ENCODE measurements around the gene TPMT. TPM values are rescaled to one million over a fixed set of nuclear protein-coding genes. Genes with fewer than 3 reads are reported as not detected.

Gene TPMT
- polyA plus RNA-seq, 4 donors: 24.5 to 74.8 (median 50.1) TPM

DNA sequence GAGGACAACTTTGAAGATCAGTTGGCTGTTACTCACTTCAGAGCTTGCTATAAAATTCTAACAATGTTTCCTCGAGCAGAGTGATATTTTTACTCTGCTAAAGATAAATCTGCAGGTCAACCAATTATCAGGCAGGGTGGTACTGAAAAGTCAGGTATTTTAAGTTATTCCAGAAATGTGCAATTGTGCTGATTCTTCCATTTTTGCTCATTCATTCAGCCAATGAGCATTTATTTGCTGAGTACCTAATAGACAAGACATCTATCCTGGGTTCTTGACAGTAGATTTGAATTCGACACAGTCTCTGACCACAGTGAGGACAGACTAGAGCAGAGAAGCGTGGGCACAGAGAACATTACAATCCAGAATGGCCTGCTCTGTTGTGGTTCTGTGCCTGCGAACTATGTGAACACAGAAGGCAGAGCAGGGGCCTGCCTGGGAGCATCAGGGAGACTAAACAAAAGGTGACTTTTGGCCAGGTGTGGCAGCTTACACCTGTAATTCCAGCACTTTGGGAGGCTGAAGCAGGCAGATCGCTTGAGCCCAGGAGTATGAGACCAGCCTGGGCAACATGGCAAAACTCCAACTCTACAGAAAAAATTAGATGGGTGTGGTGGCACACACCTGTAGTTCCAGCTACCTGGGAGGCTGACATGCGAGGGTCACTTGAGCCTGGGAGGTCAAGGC, 14.8 kb downstream of the TPMT start:
- peaks cover 10 to 45% (median 21%) of the 10 kb centered on the region in 3 donors for H3K36me3 ChIP-seq (ENCODE audit: control insufficient read depth in 3 of 3, insufficient read depth in 2 of 3, low read depth in 1 of 3, low read length in 3 of 3)
- no peaks in the 10 kb centered on the region for H3K9me3 ChIP-seq (ENCODE audit: control insufficient read depth in 2 of 2, insufficient read depth in 1 of 2, low read depth in 1 of 2, low read length in 1 of 2)
- no peaks in the 10 kb centered on the region for H3K27me3 ChIP-seq (ENCODE audit: control insufficient read depth in 3 of 3, insufficient read depth in 3 of 3, low read length in 3 of 3)
- DNase-seq: peak in 1 of 2 donors; percentile 48
- no peak overlapping the region for H3K4me3 ChIP-seq (ENCODE audit: low read depth in 1 of 3, low read length in 3 of 3)
- FAIRE-seq: no peak
- 35 to 71% (median 59%) methylated on average over 6 of the region's 6 CpGs for WGBS, 3 donors
- peaks cover 0 to 2% (median 0%) of the 10 kb centered on the region in 3 donors for H3K4me1 ChIP-seq (ENCODE audit: control insufficient read depth in 3 of 3, insufficient read depth in 2 of 3, low read depth in 1 of 3, low read length in 2 of 3)
- H3K27ac ChIP-seq (ENCODE audit: low read depth in 1 of 3, low read length in 2 of 3): no peak overlapping the region

DNA sequence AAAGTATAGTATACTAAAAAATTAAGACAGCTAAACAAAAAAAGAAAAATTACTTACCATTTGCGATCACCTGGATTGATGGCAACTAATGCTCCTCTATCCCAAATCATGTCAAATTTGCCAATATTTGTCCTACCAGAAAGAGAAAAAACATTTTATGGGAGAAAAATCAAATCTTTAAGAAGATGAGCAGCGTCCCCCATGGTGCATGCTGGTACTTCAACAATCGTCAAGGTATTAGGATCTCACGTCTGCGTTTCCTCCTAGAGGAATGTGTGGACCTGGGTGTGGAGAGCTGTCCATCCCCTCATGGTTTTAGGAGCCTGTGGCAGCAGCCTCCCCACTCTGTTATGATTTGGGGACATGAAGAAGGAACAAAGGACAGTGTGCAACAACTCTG, 16.0 kb downstream of the TPMT start:
- H3K27me3 ChIP-seq (ENCODE audit: control insufficient read depth in 3 of 3, insufficient read depth in 3 of 3, low read length in 3 of 3): no peaks in the 10 kb centered on the region
- DNase-seq: no peak
- 94 to 95% (median 95%) methylated on average over 5 of the region's 5 CpGs for WGBS, 3 donors
- H3K4me1 ChIP-seq (ENCODE audit: control insufficient read depth in 3 of 3, insufficient read depth in 2 of 3, low read depth in 1 of 3, low read length in 2 of 3): peaks cover 0 to 2% (median 0%) of the 10 kb centered on the region in 3 donors
- H3K4me3 ChIP-seq (ENCODE audit: low read depth in 1 of 3, low read length in 3 of 3): no peak overlapping the region
- peaks cover 10 to 54% (median 29%) of the 10 kb centered on the region in 3 donors for H3K36me3 ChIP-seq (ENCODE audit: control insufficient read depth in 3 of 3, insufficient read depth in 2 of 3, low read depth in 1 of 3, low read length in 3 of 3)
- no peak overlapping the region for H3K27ac ChIP-seq (ENCODE audit: low read depth in 1 of 3, low read length in 2 of 3)
- no peak for FAIRE-seq
- no peaks in the 10 kb centered on the region for H3K9me3 ChIP-seq (ENCODE audit: control insufficient read depth in 2 of 2, insufficient read depth in 1 of 2, low read depth in 1 of 2, low read length in 1 of 2)

DNA sequence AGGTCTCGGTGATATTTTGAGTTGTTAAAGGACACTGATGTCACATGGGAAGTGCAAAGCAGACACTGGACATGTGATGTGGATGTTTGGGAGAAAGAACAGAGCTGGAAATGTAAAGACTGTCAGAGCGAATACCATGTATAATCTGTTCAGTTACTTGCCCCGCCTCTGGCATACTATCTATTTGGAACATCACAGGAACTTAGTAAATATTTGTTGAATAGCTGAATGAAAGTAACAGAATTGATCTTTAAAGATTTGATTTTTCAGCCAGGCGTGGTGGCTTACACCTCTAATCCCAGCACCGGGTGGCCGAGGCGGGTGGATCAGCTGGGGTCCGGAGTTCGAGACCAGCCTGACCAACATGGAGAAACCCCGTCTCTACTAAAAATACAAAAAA, 18.6 kb downstream of the TPMT start:
- 93 to 97% (median 97%) methylated on average over 10 of the region's 10 CpGs for WGBS, 3 donors
- H3K36me3 ChIP-seq (ENCODE audit: control insufficient read depth in 3 of 3, insufficient read depth in 2 of 3, low read depth in 1 of 3, low read length in 3 of 3): peaks cover 5 to 49% (median 22%) of the 10 kb centered on the region in 3 donors
- FAIRE-seq (no peak), DNase-seq (no peak)
- no peaks in the 10 kb centered on the region for H3K9me3 ChIP-seq (ENCODE audit: control insufficient read depth in 2 of 2, insufficient read depth in 1 of 2, low read depth in 1 of 2, low read length in 1 of 2)
- no peak overlapping the region for H3K27ac ChIP-seq (ENCODE audit: low read depth in 1 of 3, low read length in 2 of 3)
- no peaks in the 10 kb centered on the region for H3K27me3 ChIP-seq (ENCODE audit: control insufficient read depth in 3 of 3, insufficient read depth in 3 of 3, low read length in 3 of 3)
- H3K4me3 ChIP-seq (ENCODE audit: low read depth in 1 of 3, low read length in 3 of 3): no peak overlapping the region
- H3K4me1 ChIP-seq (ENCODE audit: control insufficient read depth in 3 of 3, insufficient read depth in 2 of 3, low read depth in 1 of 3, low read length in 2 of 3): peaks cover 0 to 2% (median 0%) of the 10 kb centered on the region in 3 donors

DNA sequence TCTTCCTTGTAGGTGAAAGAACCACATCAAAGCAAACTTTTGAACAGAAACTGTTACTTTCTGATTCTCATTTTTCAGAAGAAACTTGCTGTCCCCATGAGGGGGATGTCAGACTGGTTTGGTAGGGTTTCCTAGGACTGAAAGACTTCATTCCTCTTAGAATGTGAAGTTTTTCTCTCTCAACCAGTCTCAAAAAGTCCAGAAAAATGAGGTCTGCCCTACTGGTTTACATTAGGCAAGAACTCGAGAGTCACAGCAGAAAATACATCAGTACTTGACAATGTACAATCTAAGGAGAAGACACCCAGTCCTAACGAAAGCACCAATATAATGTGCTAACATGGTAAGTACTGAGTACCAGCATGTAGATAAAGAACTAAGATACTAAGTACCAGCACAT, 19.7 kb downstream of the TPMT start:
- peaks cover 5 to 43% (median 20%) of the 10 kb centered on the region in 3 donors for H3K36me3 ChIP-seq (ENCODE audit: control insufficient read depth in 3 of 3, insufficient read depth in 2 of 3, low read depth in 1 of 3, low read length in 3 of 3)
- WGBS, 3 donors: 93 to 95% (median 94%) methylated on average over 2 of the region's 2 CpGs
- FAIRE-seq: no peak
- no peak overlapping the region for H3K27ac ChIP-seq (ENCODE audit: low read depth in 1 of 3, low read length in 2 of 3)
- H3K9me3 ChIP-seq (ENCODE audit: control insufficient read depth in 2 of 2, insufficient read depth in 1 of 2, low read depth in 1 of 2, low read length in 1 of 2): no peaks in the 10 kb centered on the region
- no peaks in the 10 kb centered on the region for H3K27me3 ChIP-seq (ENCODE audit: control insufficient read depth in 3 of 3, insufficient read depth in 3 of 3, low read length in 3 of 3)
- H3K4me3 ChIP-seq (ENCODE audit: low read depth in 1 of 3, low read length in 3 of 3): no peak overlapping the region
- H3K4me1 ChIP-seq (ENCODE audit: control insufficient read depth in 3 of 3, insufficient read depth in 2 of 3, low read depth in 1 of 3, low read length in 2 of 3): no peaks in the 10 kb centered on the region
- no peak for DNase-seq

DNA sequence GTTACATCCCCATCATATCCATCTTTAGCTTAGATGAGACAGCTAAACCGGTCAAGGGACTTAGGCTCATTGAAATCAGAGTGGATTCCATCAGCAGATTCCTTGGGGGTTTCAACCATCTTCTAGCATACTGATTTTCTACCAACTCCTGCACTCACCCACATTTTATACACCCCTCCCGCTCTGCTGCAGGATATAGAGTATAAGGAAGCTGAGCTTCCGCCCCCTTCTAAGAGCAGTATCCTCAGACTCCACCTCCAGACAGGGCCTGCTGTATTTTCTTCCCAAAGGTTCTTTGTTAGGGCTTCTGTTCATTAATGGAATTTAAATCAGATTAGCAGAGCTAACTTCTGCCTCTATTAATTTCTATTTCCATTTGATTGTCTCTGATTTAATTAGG, 22.5 kb downstream of the TPMT start:
- Histone ChIP-seq H3K36me3 (ENCODE audit: control insufficient read depth in 3 of 3, insufficient read depth in 2 of 3, low read depth in 1 of 3, low read length in 3 of 3) (peaks cover 7 to 35% (median 20%) of the 10 kb centered on the region in 3 donors), H3K9me3 (ENCODE audit: control insufficient read depth in 2 of 2, insufficient read depth in 1 of 2, low read depth in 1 of 2, low read length in 1 of 2) (no peaks in the 10 kb centered on the region), H3K4me3 (ENCODE audit: low read depth in 1 of 3, low read length in 3 of 3) (no peak overlapping the region), H3K27me3 (ENCODE audit: control insufficient read depth in 3 of 3, insufficient read depth in 3 of 3, low read length in 3 of 3) (no peaks in the 10 kb centered on the region), H3K4me1 (ENCODE audit: control insufficient read depth in 3 of 3, insufficient read depth in 2 of 3, low read depth in 1 of 3, low read length in 2 of 3) (no peaks in the 10 kb centered on the region), H3K27ac (ENCODE audit: low read depth in 1 of 3, low read length in 2 of 3) (no peak overlapping the region)
- DNase-seq (no peak), FAIRE-seq (no peak)
- 95 to 97% (median 97%) methylated on average over 3 of the region's 3 CpGs for WGBS, 3 donors

DNA sequence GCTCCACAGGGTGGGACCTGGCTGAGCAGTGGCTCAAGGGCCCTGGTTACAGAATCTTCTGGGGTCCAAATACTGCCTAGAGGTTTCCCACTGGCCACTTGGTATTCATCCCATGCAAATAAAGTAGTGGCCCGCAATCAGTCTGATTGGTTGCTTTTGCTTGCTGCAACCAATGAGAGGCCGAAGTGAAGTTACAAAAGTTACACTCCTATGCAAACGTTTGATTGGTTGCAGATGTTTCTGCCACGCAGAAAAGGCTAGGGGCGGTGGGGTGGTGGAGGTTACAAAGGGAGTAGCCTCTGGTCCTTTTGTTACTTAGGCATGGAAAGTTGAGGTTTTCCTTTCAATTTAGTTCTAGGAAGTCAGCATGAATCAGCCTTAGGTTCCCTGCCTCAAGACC, 28.8 kb downstream of the TPMT start:
- FAIRE-seq: no peak
- no peak overlapping the region for H3K4me3 ChIP-seq (ENCODE audit: low read depth in 1 of 3, low read length in 3 of 3)
- 69 to 82% (median 70%) methylated on average over 5 of the region's 5 CpGs for WGBS, 3 donors

DNA sequence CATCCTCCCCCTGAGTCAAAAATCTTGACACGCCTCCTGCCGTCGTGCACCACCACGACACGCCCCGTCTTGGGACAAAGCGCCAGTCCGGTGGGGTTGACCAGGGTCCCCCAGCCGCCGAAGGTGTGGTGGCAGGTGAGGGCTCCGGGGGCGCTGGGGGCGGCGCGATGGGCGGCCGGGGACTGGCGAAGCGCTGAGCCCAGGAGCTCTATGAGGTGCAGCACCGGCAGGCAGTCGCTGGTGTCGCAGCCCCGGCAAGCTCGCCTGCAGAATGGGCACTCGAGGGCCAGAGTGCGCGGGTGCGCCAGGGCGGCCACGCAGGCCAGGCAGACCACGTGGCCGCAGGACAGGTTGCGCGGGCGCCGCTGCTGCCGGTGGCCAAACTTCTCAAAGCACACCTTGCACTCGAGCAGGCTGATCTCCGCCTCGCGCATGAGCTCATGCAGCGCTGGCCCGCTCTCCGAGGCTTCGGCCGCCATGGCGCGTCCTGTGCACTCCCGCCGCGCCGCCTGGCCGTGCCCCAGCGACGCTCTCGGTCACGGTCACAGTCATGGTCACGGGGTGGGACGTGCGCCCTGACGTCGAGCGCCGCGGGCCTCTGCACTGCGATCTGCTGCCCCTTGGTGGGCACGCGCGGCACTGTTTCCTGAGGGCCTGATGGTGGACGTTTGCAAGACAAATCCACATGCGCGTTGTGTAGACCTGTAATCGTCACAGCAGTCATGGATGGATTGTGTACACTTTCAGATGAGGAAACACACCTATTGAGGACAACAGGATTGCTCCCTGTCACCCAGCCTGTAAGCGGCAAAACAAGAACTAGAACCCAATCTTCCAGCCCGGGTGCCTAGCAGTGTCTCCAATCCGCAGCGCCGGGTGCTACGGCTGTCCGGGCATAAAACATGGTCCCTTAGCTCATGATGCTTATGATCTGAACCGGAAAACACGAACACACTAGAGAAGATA, 32.5 kb downstream of the TPMT start, which contains the start of gene NHLRC1:
Gene NHLRC1, minus strand, starts transcription at position 550 of the 966 bp plus-strand sequence. Its CDS starts 71 bp downstream, at position 479.
- no peak for FAIRE-seq

More for the DNA sequence above, 28.8 kb downstream of the TPMT start:
- no peak for DNase-seq
- Histone ChIP-seq H3K27me3 (ENCODE audit: control insufficient read depth in 3 of 3, insufficient read depth in 3 of 3, low read length in 3 of 3) (no peaks in the 10 kb centered on the region), H3K4me1 (ENCODE audit: control insufficient read depth in 3 of 3, insufficient read depth in 2 of 3, low read depth in 1 of 3, low read length in 2 of 3) (peaks cover 0 to 10% (median 0%) of the 10 kb centered on the region in 3 donors), H3K36me3 (ENCODE audit: control insufficient read depth in 3 of 3, insufficient read depth in 2 of 3, low read depth in 1 of 3, low read length in 3 of 3) (peaks cover 4 to 7% (median 5%) of the 10 kb centered on the region in 3 donors), H3K9me3 (ENCODE audit: control insufficient read depth in 2 of 2, insufficient read depth in 1 of 2, low read depth in 1 of 2, low read length in 1 of 2) (peaks cover 0 to 3% of the 10 kb centered on the region in 2 donors), H3K27ac (ENCODE audit: low read depth in 1 of 3, low read length in 2 of 3) (no peak overlapping the region)

DNA sequence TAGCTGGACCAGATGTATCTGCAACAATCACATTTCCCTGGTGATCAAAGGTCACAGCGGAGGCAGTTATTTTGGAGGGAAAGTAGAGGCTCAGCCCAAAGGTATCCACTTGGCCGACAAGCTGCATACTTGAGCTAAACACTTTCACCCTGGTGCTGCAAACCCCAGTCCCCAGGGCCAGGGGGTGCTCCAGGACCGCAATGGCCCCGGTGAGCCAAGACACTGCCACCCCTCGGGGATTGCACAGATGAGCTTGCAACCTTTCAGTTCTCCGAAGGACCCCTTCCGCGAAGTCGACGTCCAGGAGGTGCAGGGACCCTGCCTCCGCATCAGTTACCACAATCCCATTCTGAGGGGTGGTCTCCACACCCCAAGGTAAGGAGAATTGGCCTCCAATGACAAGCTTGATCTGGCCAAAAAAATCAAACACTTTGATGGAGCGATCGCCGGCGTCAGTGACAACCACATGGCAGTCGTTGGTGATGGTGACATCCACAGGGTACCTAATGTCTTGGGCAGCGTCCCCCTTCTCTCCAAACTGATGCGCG, 33.2 kb downstream of the TPMT start:
- Histone ChIP-seq H3K4me3 (ENCODE audit: low read depth in 1 of 3, low read length in 3 of 3) (peak overlapping the region in 2 of 3 donors; percentile 35 to 54), H3K27ac (ENCODE audit: low read depth in 1 of 3, low read length in 2 of 3) (no peak overlapping the region), H3K27me3 (ENCODE audit: control insufficient read depth in 3 of 3, insufficient read depth in 3 of 3, low read length in 3 of 3) (no peaks in the 10 kb centered on the region), H3K9me3 (ENCODE audit: control insufficient read depth in 2 of 2, insufficient read depth in 1 of 2, low read depth in 1 of 2, low read length in 1 of 2) (peaks cover 0 to 3% of the 10 kb centered on the region in 2 donors), H3K4me1 (ENCODE audit: control insufficient read depth in 3 of 3, insufficient read depth in 2 of 3, low read depth in 1 of 3, low read length in 2 of 3) (peaks cover 0 to 10% (median 0%) of the 10 kb centered on the region in 3 donors), H3K36me3 (ENCODE audit: control insufficient read depth in 3 of 3, insufficient read depth in 2 of 3, low read depth in 1 of 3, low read length in 3 of 3) (no peaks in the 10 kb centered on the region)
- WGBS, 3 donors: 71 to 91% (median 89%) methylated on average over 19 of the region's 19 CpGs
- DNase-seq: peak in 1 of 2 donors; percentile 19
- no peak for FAIRE-seq

More for the DNA sequence above, 32.5 kb downstream of the TPMT start, which contains the start of gene NHLRC1:
- Histone ChIP-seq H3K4me3 (ENCODE audit: low read depth in 1 of 3, low read length in 3 of 3) (peak within 1 kb of the TSS; percentile 35 to 54 (median 43)), H3K4me1 (ENCODE audit: control insufficient read depth in 3 of 3, insufficient read depth in 2 of 3, low read depth in 1 of 3, low read length in 2 of 3) (peaks cover 0 to 10% (median 0%) of the 10 kb centered on the region in 3 donors), H3K27ac (ENCODE audit: low read depth in 1 of 3, low read length in 2 of 3) (peak within 1 kb of the TSS in 2 of 3 donors; percentile 56 to 57), H3K36me3 (ENCODE audit: control insufficient read depth in 3 of 3, insufficient read depth in 2 of 3, low read depth in 1 of 3, low read length in 3 of 3) (no peaks in the 10 kb centered on the region), H3K9me3 (ENCODE audit: control insufficient read depth in 2 of 2, insufficient read depth in 1 of 2, low read depth in 1 of 2, low read length in 1 of 2) (peaks cover 0 to 3% of the 10 kb centered on the region in 2 donors), H3K27me3 (ENCODE audit: control insufficient read depth in 3 of 3, insufficient read depth in 3 of 3, low read length in 3 of 3) (no peaks in the 10 kb centered on the region)
- DNase-seq: peak; percentile 90 to 96
- 16 to 23% (median 23%) methylated on average over 82 of the region's 82 CpGs for WGBS, 3 donors
